H1 (cell line): ENCODE measurements around the gene ADAM19. TPM values are rescaled to one million over a fixed set of nuclear protein-coding genes. Genes with fewer than 3 reads are reported as not detected.

Source experiments
- CTCF ChIA-PET: fragments of 300-600 bp; sonication (Branson Sonifier 250); formaldehyde crosslinking; loops from one replicate; lab custom pipeline; 2021; ENCODE audit not compliant: partially characterized antibody; lab: Charles Lee
- POLR2A ChIA-PET: fragments of 300-600 bp; sonication (Branson Sonifier 250); formaldehyde crosslinking; loops from one replicate; lab custom pipeline; 2021; ENCODE audit warnings: inconsistent platforms; ENCODE audit not compliant: partially characterized antibody; lab: Charles Lee
- DNase-seq, 2 experiments: peaks; one replicate each; pipeline versions ENCODE4 v3.0.0 to v3.0.0-alpha.2; 2010 to 2022; ENCODE audit warnings: low spot score in 2 of 2, low read depth in 1 of 2, mixed read lengths in 1 of 2
- FAIRE-seq: peaks from 2 replicates; lab custom pipeline; 2011; peaks lifted over from hg19 to GRCh38; lab: Jason Lieb, UNC
- H2AFZ ChIP-seq: 2 replicates; pipeline ENCODE4 v1.8.1; 2012; ENCODE audit warnings: low read length, inconsistent platforms
- H2AK5ac ChIP-seq: 2 replicates; pipeline ENCODE4 v1.6.1; 2013; ENCODE audit warnings: low read depth, low read length
- H2BK120ac ChIP-seq: replicated peaks from 2 replicates; pipeline ENCODE3; 2013; ENCODE audit warnings: low read depth, low read length, inconsistent platforms
- H2BK12ac ChIP-seq: 2 replicates; pipeline ENCODE4 v1.6.1; 2013; ENCODE audit warnings: low read depth, low read length
- H2BK15ac ChIP-seq: 2 replicates; pipeline ENCODE4 v1.6.1; 2013; ENCODE audit warnings: low read length
- H2BK20ac ChIP-seq: 2 replicates; pipeline ENCODE4 v1.6.1; 2013; ENCODE audit warnings: low read length
- H2BK5ac ChIP-seq: 2 replicates; pipeline ENCODE4 v1.6.1; 2013; ENCODE audit warnings: low read depth, low read length
- H3K14ac ChIP-seq: 2 replicates; pipeline ENCODE4 v1.6.1; 2013; ENCODE audit warnings: inconsistent platforms; ENCODE audit not compliant: insufficient read length
- H3K18ac ChIP-seq: 2 replicates; pipeline ENCODE4 v1.6.1; 2013; ENCODE audit warnings: low read length; ENCODE audit errors: extremely low read depth
- H3K23ac ChIP-seq: 2 replicates; pipeline ENCODE4 v1.6.1; 2013; ENCODE audit warnings: inconsistent platforms; ENCODE audit not compliant: insufficient read length
- H3K23me2 ChIP-seq: 2 replicates; pipeline ENCODE4 v1.6.1; 2013; ENCODE audit warnings: low read depth, low read length
- H3K27ac ChIP-seq: 2 replicates; pipeline ENCODE4 v1.6.1; 2011; ENCODE audit warnings: low read depth, low read length, inconsistent platforms
- H3K27me3 ChIP-seq, 4 experiments: replicated peaks in 1 of 4; 1 replicate in 1 of 4; 2 replicates in 3 of 4; pipeline versions ENCODE4 v1.6.1 to v1.8.1; 2011 to 2013; ENCODE audit warnings: low read length in 3 of 4, mild to moderate bottlenecking in 3 of 4, inconsistent platforms in 2 of 4, mixed read lengths in 2 of 4, moderate library complexity in 1 of 4; ENCODE audit not compliant: control insufficient read depth in 3 of 4, insufficient read depth in 3 of 4; ENCODE audit errors: extremely low read depth in 1 of 4
- H3K36me3 ChIP-seq, 4 experiments: 2 replicates each; pipeline versions ENCODE4 v1.6.1 to v1.8.1; 2011 to 2013; ENCODE audit warnings: mild to moderate bottlenecking in 4 of 4, low read length in 3 of 4, moderate library complexity in 2 of 4, control low read depth in 1 of 4, inconsistent platforms in 1 of 4; ENCODE audit not compliant: insufficient read depth in 4 of 4, control insufficient read depth in 2 of 4
- H3K4ac ChIP-seq: replicated peaks from 2 replicates; pipeline ENCODE3; 2013; ENCODE audit warnings: low read length, low read depth, mixed read lengths, inconsistent platforms; ENCODE audit not compliant: insufficient read length
- H3K4me1 ChIP-seq, 4 experiments: replicated peaks in 1 of 4; 1 replicate in 1 of 4; 2 replicates in 3 of 4; pipeline versions ENCODE4 v1.6.1 to v1.8.1; 2011 to 2013; ENCODE audit warnings: low read length in 3 of 4, inconsistent platforms in 2 of 4, mixed read lengths in 1 of 4; ENCODE audit not compliant: insufficient read depth in 4 of 4, control insufficient read depth in 3 of 4
- H3K4me2 ChIP-seq, 2 experiments: 2 replicates each; pipeline versions ENCODE4 v1.6.1 to v1.8.1; 2011 to 2013; ENCODE audit warnings: low read depth in 2 of 2, low read length in 2 of 2, control low read depth in 1 of 2, inconsistent platforms in 1 of 2, mild to moderate bottlenecking in 1 of 2; ENCODE audit not compliant: insufficient read depth in 1 of 2
- H3K4me3 ChIP-seq, 4 experiments: fragments of 200-600, 300-600 bp in 1 of 4; sonication (generic), shearing (Covaris generic), sonication (Bioruptor Twin) in 1 of 4; 2 replicates each; pipeline versions ENCODE4 v1.5.1 to v1.8.1; 2011 to 2016; ENCODE audit warnings: low read length in 4 of 4, low read depth in 3 of 4, control low read depth in 2 of 4, inconsistent platforms in 2 of 4, mild to moderate bottlenecking in 2 of 4, mixed read lengths in 1 of 4, moderate library complexity in 1 of 4; ENCODE audit not compliant: insufficient read depth in 2 of 4; ENCODE audit errors: extremely low read depth in 1 of 4
- H3K56ac ChIP-seq: replicated peaks from 2 replicates; pipeline ENCODE3; 2013; ENCODE audit warnings: low read depth, mild to moderate bottlenecking, mixed read lengths, low read length, inconsistent platforms; ENCODE audit not compliant: insufficient read length
- H3K79me1 ChIP-seq: 2 replicates; pipeline ENCODE4 v1.6.1; 2013; ENCODE audit warnings: low read depth, low read length, control low read depth
- H3K79me2 ChIP-seq, 2 experiments: 2 replicates each; pipeline versions ENCODE4 v1.6.1 to v1.8.1; 2012 to 2013; ENCODE audit warnings: low read length in 2 of 2, mild to moderate bottlenecking in 2 of 2, inconsistent platforms in 1 of 2; ENCODE audit not compliant: insufficient read depth in 2 of 2, control insufficient read depth in 1 of 2
- H3K9ac ChIP-seq, 4 experiments: replicated peaks in 1 of 4; 1 replicate in 1 of 4; 2 replicates in 3 of 4; pipeline versions ENCODE4 v1.6.1 to v1.8.1; 2011 to 2013; ENCODE audit warnings: low read depth in 3 of 4, low read length in 3 of 4, control low read depth in 2 of 4, mild to moderate bottlenecking in 2 of 4, moderate library complexity in 2 of 4, inconsistent platforms in 1 of 4; ENCODE audit errors: extremely low read depth in 1 of 4
- H3K9me3 ChIP-seq, 2 experiments: 2 replicates each; pipeline versions ENCODE4 v1.6.1 to v1.8.1; 2012 to 2013; ENCODE audit warnings: mild to moderate bottlenecking in 2 of 2, moderate library complexity in 2 of 2, control low read depth in 1 of 2, inconsistent platforms in 1 of 2, low read depth in 1 of 2, low read length in 1 of 2, mixed read lengths in 1 of 2; ENCODE audit not compliant: insufficient read depth in 2 of 2
- H4K20me1 ChIP-seq, 2 experiments: replicated peaks in 1 of 2; 2 replicates each; pipeline versions ENCODE3 to v1.8.1; 2011 to 2013; ENCODE audit warnings: inconsistent platforms in 2 of 2, low read length in 2 of 2, mild to moderate bottlenecking in 1 of 2; ENCODE audit not compliant: insufficient read depth in 2 of 2, control insufficient read depth in 1 of 2
- H4K5ac ChIP-seq: 2 replicates; pipeline ENCODE4 v1.6.1; 2013; ENCODE audit warnings: low read length, low read depth, mixed read lengths, inconsistent platforms; ENCODE audit not compliant: insufficient read length
- H4K8ac ChIP-seq: 2 replicates; pipeline ENCODE4 v1.8.0; 2013; ENCODE audit warnings: mild to moderate bottlenecking, moderate library complexity, low read length, inconsistent platforms; ENCODE audit not compliant: insufficient read depth; ENCODE audit errors: extremely low read depth
- H4K91ac ChIP-seq: replicated peaks from 2 replicates; pipeline ENCODE3; 2013; ENCODE audit warnings: low read length, mixed read lengths, inconsistent platforms; ENCODE audit not compliant: insufficient read length
- ATF2 ChIP-seq: IDR thresholded peaks from 2 replicates; pipeline ENCODE4 v1.6.1; 2012; ENCODE audit warnings: low read length, inconsistent platforms
- ATF3 ChIP-seq: IDR thresholded peaks from 2 replicates; pipeline ENCODE4 v1.6.1; 2011; ENCODE audit warnings: low read depth, mild to moderate bottlenecking, low read length; ENCODE audit not compliant: insufficient read depth
- EGR1 ChIP-seq: IDR thresholded peaks from 2 replicates; pipeline ENCODE4 v1.6.1; 2011; ENCODE audit warnings: low read depth, low read length, borderline replicate concordance
- HDAC2 ChIP-seq, 2 experiments: fragments of 300-600 bp in 1 of 2; sonication (generic) in 1 of 2; IDR thresholded peaks; 2 replicates each; pipeline ENCODE4 v1.6.1; 2011 to 2012; ENCODE audit warnings: low read depth in 2 of 2, low read length in 2 of 2, mild to moderate bottlenecking in 2 of 2, moderate library complexity in 2 of 2, borderline replicate concordance in 1 of 2, inconsistent platforms in 1 of 2
- MAFK ChIP-seq: IDR thresholded peaks from 2 replicates; pipeline ENCODE4 v1.6.1; 2012; ENCODE audit warnings: low read depth, mild to moderate bottlenecking, improper control_type of control experiment, low read length
- RFX5 ChIP-seq: IDR thresholded peaks from 2 replicates; pipeline ENCODE4 v1.6.1; 2011; ENCODE audit warnings: low read depth, low read length, improper control_type of control experiment, borderline replicate concordance
- WGBS, 2 experiments: shearing (Covaris generic) in 1 of 2; methylation state at CpG; one replicate each; pipeline versions ENCODE4 v1.1.6 to v1.1.7; 2013 to 2015; ENCODE audit warnings: low lambda C conversion rate in 2 of 2, mixed read lengths in 2 of 2, inconsistent platforms in 1 of 2, low coverage in 1 of 2, missing lambda C conversion rate in 1 of 2; ENCODE audit not compliant: insufficient replicate concordance in 2 of 2, insufficient coverage in 1 of 2, insufficient read length in 1 of 2; ENCODE audit errors: extremely low coverage in 1 of 2, missing lambda C conversion rate in 1 of 2; 5-methylcytosine and 5-hydroxymethylcytosine counted together
- polyA plus RNA-seq, 7 experiments: library from polyadenylated mRNA; depleted of rRNA in 3 of 7; stranded (reverse) in 5 of 7; unstranded in 2 of 7; fragments of >200 nt in 5 of 7; fragments of 200-250 nt in 2 of 7; gene quantifications; 1 replicate in 5 of 7; 2 replicates in 1 of 7; 4 replicates in 1 of 7; pipeline versions ENCODE4 v1.2.1 to v1.2.3, GENCODE V29; 2011 to 2013; ENCODE audit warnings: missing spikeins in 2 of 7, mixed read lengths in 2 of 7
- total RNA-seq: library from RNA; stranded (reverse); fragmentation: NEBNext Ultra II Directional; extraction: Animal tissue kit (Norgen Biotek cat#: 25700); gene quantifications from 2 replicates; pipeline ENCODE4 v1.2.1, GENCODE V29; 2021

Gene ADAM19
- total and polyA plus RNA-seq, 2 of the 8 experiments (the other 6 are each of a cell fraction or from before 2014, with no cell fraction given) = 6.5 to 22.7 TPM

GRCh38 chr5:157486861-157487260 is 88.7 kb downstream of the ADAM19 start:
- Histone ChIP-seq H4K20me1 (no peaks in the 10 kb centered on the region), H2BK120ac (no peak overlapping the region), H3K4ac (no peak overlapping the region), H3K56ac (no peak overlapping the region), H2BK15ac (no peak overlapping the region), H4K5ac (no peak overlapping the region), H4K8ac (no peak overlapping the region), H2AK5ac (no peak overlapping the region), H2BK5ac (no peak overlapping the region), H4K91ac (no peak overlapping the region), H3K4me3 (no peak overlapping the region), H3K27ac (no peak overlapping the region), H3K79me1 (no peaks in the 10 kb centered on the region), H3K4me2 (no peak overlapping the region), H3K36me3 (peaks cover 0 to 4% (median 0%) of the 10 kb centered on the region in 4 experiments; a peak in 2 of 8 replicates), H2AFZ (no peak overlapping the region), H3K23me2 (no peaks in the 10 kb centered on the region), H2BK12ac (no peak overlapping the region), H3K14ac (no peak overlapping the region), H3K4me1 (no peaks in the 10 kb centered on the region), H3K9ac (no peak overlapping the region), H3K18ac (no peak overlapping the region), H3K79me2 (no peaks in the 10 kb centered on the region), H2BK20ac (no peak overlapping the region), H3K27me3 (no peaks in the 10 kb centered on the region), H3K23ac (no peak overlapping the region), H3K9me3 (no peaks in the 10 kb centered on the region)
- CTCF ChIA-PET = interaction anchor here (0.6 to 3.6 kb wide), 3 partner anchors 13 to 611 kb away, joined by 3 to 57 read pairs (median 6); no protein-coding TSS in a partner anchor
- DNase-seq (no peak), FAIRE-seq (no peak)
- TF ChIP-seq ATF2 = no peak
- TF ChIP-seq EGR1 = no peak
- no peak for TF ChIP-seq RFX5
- no peak for TF ChIP-seq MAFK
- no peak for TF ChIP-seq ATF3
- no peak for TF ChIP-seq HDAC2 (IDR thresholded peaks at IDR 0.05; ENCODE audit: borderline replicate concordance in 1 of 2, low read depth in 2 of 2, low read length in 2 of 2)
- WGBS, 2 experiments = 81% methylated on average over 3 of the region's 3 CpGs; no CpG with 5 or more reads in 1 of the 2 experiments
- POLR2A ChIA-PET = no interaction called here
